Loucy (cell line): ENCODE measurements around the gene RBM11.
"Not testable (repeated sequence)": the region's sequence is repeated elsewhere in the genome, so short reads cannot be mapped to it uniquely, and the experiment has no call there.

Experiments used
- H2AFZ ChIP-seq: fragments of 200-600 bp; sonication (generic); 2 replicates; pipeline ENCODE4 v1.6.0; 2016; ENCODE audit warnings: antibody characterized with exemption, mild to moderate bottlenecking, low read length, moderate library complexity
- H3F3A ChIP-seq: fragments of 200-600 bp; 2 replicates; pipeline ENCODE4 v1.6.0; 2016; ENCODE audit warnings: antibody characterized with exemption, low read depth, mild to moderate bottlenecking
- H3K27me3 ChIP-seq: fragments of 200-600 bp; sonication (generic); 2 replicates; pipeline ENCODE4 v1.6.1; 2014; ENCODE audit warnings: low read length, mild to moderate bottlenecking; ENCODE audit not compliant: insufficient read depth, poor library complexity, severe bottlenecking
- H3K36me3 ChIP-seq: fragments of 200-600 bp; sonication (generic); 2 replicates; pipeline ENCODE4 v1.6.1; 2016; ENCODE audit warnings: low read length; ENCODE audit not compliant: insufficient read depth
- H3K4me1 ChIP-seq: fragments of 200-600 bp; sonication (generic); 2 replicates; pipeline ENCODE4 v1.5.1; 2014; ENCODE audit warnings: low read length, mild to moderate bottlenecking; ENCODE audit not compliant: insufficient read depth, poor library complexity, severe bottlenecking
- H3K4me2 ChIP-seq: fragments of 200-600 bp; sonication (generic); 2 replicates; pipeline ENCODE4 v1.6.0; 2014; ENCODE audit warnings: antibody characterized with exemption, low read length, low read depth, mild to moderate bottlenecking; ENCODE audit not compliant: poor library complexity, severe bottlenecking
- H3K4me3 ChIP-seq: fragments of 200-600 bp; sonication (generic); 2 replicates; pipeline ENCODE4 v1.5.1; 2014; ENCODE audit warnings: low read length, mild to moderate bottlenecking, mixed read lengths; ENCODE audit not compliant: poor library complexity, severe bottlenecking
- H3K79me2 ChIP-seq: fragments of 200-600 bp; sonication (generic); 2 replicates; pipeline ENCODE4 v1.6.1; 2014; ENCODE audit warnings: low read length; ENCODE audit not compliant: insufficient read depth
- H3K9ac ChIP-seq: fragments of 200-600 bp; sonication (generic); 2 replicates; pipeline ENCODE4 v1.6.0; 2014; ENCODE audit warnings: mild to moderate bottlenecking, low read depth, low read length, moderate library complexity; ENCODE audit not compliant: poor library complexity, severe bottlenecking
- H3K9me2 ChIP-seq: fragments of 200-600 bp; sonication (generic); replicated peaks from 2 replicates; pipeline ENCODE4 v1.6.1; 2016; ENCODE audit warnings: low read depth, low read length, mixed read lengths
- H3K9me3 ChIP-seq: fragments of 200-600 bp; sonication (generic); 2 replicates; pipeline ENCODE4 v1.6.1; 2014; ENCODE audit warnings: mild to moderate bottlenecking, antibody characterized with exemption, low read length, low read depth; ENCODE audit not compliant: insufficient read depth
- H4K20me1 ChIP-seq: fragments of 200-600 bp; sonication (generic); 2 replicates; pipeline ENCODE4 v1.6.0; 2014; ENCODE audit warnings: antibody characterized with exemption, low read length, mild to moderate bottlenecking; ENCODE audit not compliant: insufficient read depth, poor library complexity, severe bottlenecking
- EZH2phosphoT487 ChIP-seq: fragments of 200-600 bp; IDR thresholded peaks from 2 replicates; pipeline ENCODE4 v1.6.1; 2018; ENCODE audit warnings: antibody characterized with exemption, mild to moderate bottlenecking, moderate library complexity, borderline replicate concordance
- TF ChIP-seq, protein P1 (sequence below): fragments of 200-600 bp; sonication (generic); conservative IDR thresholded peaks from 2 replicates; pipeline ENCODE4 v1.5.1; 2014; ENCODE audit warnings: mild to moderate bottlenecking, antibody characterized with exemption, low read length

The RBM11 gene, protein sequence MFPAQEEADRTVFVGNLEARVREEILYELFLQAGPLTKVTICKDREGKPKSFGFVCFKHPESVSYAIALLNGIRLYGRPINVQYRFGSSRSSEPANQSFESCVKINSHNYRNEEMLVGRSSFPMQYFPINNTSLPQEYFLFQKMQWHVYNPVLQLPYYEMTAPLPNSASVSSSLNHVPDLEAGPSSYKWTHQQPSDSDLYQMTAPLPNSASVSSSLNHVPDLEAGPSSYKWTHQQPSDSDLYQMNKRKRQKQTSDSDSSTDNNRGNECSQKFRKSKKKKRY

DNA sequence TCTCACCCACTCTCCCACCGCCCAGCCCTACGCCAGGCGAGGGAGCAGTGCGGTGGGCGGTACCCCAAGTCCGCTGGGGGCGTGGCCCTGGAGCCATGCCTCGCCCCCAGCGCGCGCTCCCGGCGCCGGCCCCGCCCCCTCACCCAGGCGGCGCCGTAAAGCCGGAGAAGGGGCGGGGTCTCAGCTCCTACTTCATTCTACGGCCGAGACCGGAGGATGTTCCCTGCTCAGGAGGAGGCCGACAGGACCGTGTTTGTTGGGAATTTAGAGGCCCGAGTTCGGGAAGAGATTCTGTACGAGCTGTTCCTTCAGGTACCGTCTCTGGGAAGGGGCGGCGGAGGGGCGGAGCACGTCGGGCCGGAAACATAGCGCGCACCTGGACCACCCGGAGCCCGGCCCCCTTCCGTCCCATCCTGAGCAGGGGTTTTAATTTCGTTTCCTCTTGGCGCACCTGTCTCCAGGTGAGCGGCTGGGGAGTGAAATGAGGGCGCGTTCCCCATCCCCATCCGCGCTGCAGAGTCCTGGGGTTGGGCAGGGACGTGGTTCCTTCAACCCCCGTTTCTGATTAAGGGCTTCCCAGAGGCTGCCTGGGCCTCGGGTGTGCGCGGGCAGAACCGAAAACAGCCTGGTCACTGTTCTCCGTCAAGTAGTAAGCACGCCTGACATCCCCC is at the start of gene RBM11:
TSS of gene RBM11 (plus strand) at position 187 of the 671 bp plus-strand sequence. CDS start at position 217, 30 bp downstream.
- Histone ChIP-seq H3K79me2 (no peaks in the 10 kb centered on the region), H3K4me1 (no peaks in the 10 kb centered on the region), H3K4me3 (peak within 1 kb of the TSS; percentile 76), H3K4me2 (peak within 1 kb of the TSS; percentile 73), H2AFZ (peak within 1 kb of the TSS; percentile 97), H3K9me2 (no peaks in the 10 kb centered on the region), H4K20me1 (no peaks in the 10 kb centered on the region), H3K36me3 (no peaks in the 10 kb centered on the region), H3F3A (no peaks in the 10 kb centered on the region), H3K9me3 (no peaks in the 10 kb centered on the region), H3K27me3 (no peaks in the 10 kb centered on the region), H3K9ac (no peak within 1 kb of the TSS)
- TF ChIP-seq EZH2phosphoT487, result no peak
- TF ChIP-seq, protein P1, sequence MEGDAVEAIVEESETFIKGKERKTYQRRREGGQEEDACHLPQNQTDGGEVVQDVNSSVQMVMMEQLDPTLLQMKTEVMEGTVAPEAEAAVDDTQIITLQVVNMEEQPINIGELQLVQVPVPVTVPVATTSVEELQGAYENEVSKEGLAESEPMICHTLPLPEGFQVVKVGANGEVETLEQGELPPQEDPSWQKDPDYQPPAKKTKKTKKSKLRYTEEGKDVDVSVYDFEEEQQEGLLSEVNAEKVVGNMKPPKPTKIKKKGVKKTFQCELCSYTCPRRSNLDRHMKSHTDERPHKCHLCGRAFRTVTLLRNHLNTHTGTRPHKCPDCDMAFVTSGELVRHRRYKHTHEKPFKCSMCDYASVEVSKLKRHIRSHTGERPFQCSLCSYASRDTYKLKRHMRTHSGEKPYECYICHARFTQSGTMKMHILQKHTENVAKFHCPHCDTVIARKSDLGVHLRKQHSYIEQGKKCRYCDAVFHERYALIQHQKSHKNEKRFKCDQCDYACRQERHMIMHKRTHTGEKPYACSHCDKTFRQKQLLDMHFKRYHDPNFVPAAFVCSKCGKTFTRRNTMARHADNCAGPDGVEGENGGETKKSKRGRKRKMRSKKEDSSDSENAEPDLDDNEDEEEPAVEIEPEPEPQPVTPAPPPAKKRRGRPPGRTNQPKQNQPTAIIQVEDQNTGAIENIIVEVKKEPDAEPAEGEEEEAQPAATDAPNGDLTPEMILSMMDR, result no peak

DNA sequence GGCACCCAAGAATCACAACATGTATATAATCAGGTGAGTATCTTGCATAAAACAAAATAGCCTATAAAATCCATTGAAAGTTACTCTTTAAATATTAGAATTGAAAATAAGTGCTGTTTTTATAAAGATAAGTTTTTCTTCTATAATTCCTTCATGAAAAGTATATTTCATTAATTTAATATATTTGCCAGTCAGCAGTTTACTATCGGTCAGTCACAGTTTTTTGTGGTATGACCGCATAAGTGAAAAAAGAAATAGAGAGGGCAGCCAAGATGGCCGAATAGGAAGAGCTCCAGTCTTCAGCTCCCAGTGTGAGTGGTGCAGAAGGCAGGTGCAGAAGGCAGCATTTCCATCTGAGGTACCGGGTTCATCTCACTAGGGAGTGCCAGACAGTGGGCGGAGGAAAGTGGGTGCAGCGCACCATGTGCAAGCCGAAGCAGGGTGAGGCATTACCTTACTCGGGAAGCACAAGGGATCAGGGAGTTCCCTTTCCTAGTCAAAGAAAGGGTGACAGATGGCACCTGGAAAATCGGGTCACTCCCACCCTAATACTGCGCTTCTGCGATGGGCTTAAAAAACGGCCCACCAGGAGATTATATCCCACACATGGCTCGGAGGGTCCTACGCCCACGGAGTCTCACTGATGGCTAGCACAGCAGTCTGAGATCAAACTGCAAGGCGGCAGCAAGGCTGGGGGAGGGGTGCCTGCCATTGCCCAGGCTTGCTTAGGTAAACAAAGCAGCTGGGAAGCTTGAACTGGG is 49.3 kb upstream of the RBM11 start:
- not testable (repeated sequence) for H3K36me3 ChIP-seq, H3K4me3 ChIP-seq, H3K9me2 ChIP-seq, H3K9me3 ChIP-seq, H2AFZ ChIP-seq, H3K4me1 ChIP-seq, H3K27me3 ChIP-seq, H3K4me2 ChIP-seq, H3K9ac ChIP-seq, H4K20me1 ChIP-seq, H3K79me2 ChIP-seq, H3F3A ChIP-seq

DNA sequence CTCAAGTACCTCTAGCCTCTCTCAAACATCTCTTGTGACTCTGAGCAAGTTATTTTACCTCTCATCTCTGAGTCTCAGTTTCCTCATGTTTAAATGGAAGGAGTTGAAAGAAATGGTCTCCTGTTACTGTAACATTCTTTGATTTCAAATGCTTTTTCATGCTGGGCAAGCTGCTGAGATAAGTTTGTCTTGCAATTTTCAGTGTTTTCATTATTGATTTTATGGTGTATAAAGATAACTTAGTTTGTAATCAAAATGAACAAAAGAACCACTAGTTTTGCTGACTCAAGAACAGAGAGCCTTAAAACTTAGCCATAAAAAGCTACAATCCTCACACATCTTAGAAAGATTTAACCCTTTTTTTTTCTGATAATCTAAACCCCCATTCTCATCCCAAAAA is 9.7 kb upstream of the RBM11 start:
- no peak for TF ChIP-seq EZH2phosphoT487
- TF ChIP-seq, protein P1, result no peak
- Histone ChIP-seq H2AFZ (no peak overlapping the region), H3K9me3 (no peaks in the 10 kb centered on the region), H3K27me3 (no peaks in the 10 kb centered on the region), H3K4me1 (no peaks in the 10 kb centered on the region), H3K9me2 (no peaks in the 10 kb centered on the region), H3K4me3 (no peak overlapping the region), H4K20me1 (no peaks in the 10 kb centered on the region), H3K79me2 (no peaks in the 10 kb centered on the region), H3F3A (no peaks in the 10 kb centered on the region), H3K36me3 (no peaks in the 10 kb centered on the region), H3K9ac (no peak overlapping the region), H3K4me2 (no peak overlapping the region)
